GM18508 (cell line): ENCODE data around the gene PGPEP1.

Experiments
- ATAC-seq: cut with Tn5 transposase; IDR thresholded peaks from one replicate; pipeline ENCODE4 v1.9.1; 2021; ENCODE audit warnings: moderate number of reproducible peaks; ENCODE audit not compliant: insufficient read depth, unreplicated experiment

PGPEP1 gene

DNA sequence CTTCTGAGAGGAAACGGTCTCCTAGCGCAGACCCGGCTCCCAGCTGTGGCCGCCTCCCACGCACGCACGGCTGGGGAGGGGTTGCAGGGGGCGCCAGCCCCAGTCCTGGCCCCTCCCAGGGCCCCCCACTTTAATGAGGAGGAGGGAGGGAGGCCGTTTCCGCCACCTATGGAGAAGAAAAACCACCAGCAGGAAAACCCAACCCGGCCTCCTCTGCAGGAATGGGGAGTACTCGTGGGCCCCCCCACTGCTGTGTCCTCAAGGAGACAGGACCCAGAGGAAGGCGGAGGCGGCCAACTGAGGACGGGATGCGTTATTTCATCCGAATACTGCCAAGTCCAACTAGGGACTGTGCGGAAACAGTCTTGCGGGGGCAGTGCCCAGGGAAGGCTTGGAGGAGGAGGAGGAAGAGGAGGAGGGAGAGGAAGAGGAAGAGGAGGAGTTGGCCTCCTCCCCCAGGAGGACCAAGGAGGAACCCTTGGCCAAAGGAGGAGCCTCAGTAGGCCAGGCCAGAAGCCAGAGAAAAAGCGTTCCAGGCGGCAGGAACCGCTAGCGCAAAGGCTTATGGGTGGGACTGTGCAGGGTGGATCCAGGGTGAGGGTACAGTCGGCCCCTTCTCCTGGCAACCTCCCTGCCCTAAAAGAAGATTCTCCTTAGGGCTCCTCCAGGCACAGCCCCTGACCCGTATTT, 74.9 kb downstream of the PGPEP1 start:
- ATAC-seq: no peak

DNA sequence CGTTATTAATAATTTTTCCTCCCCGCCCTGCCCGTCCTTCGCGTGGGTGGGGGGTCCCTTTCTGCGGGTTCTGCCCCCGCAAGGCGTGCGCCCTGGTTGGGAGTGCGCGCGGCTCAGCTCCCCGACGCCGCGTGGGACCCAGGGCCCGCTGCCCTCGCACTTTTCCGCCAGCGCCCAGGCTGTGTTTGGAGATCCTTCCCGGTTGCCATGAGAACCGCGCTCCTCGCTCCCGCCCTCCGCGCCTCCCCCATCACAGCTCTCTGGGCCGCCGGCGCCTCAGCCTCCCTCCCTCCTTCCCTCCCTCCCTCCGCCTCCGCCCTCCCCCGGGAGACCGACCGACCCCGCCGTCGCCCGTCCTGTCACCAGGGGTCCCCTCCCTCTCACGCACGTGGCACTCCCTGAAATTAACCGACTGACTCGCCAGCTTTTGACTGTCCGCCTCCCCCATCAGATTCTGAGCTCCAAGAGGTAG, 76.4 kb downstream of the PGPEP1 start:
- no peak for ATAC-seq

DNA sequence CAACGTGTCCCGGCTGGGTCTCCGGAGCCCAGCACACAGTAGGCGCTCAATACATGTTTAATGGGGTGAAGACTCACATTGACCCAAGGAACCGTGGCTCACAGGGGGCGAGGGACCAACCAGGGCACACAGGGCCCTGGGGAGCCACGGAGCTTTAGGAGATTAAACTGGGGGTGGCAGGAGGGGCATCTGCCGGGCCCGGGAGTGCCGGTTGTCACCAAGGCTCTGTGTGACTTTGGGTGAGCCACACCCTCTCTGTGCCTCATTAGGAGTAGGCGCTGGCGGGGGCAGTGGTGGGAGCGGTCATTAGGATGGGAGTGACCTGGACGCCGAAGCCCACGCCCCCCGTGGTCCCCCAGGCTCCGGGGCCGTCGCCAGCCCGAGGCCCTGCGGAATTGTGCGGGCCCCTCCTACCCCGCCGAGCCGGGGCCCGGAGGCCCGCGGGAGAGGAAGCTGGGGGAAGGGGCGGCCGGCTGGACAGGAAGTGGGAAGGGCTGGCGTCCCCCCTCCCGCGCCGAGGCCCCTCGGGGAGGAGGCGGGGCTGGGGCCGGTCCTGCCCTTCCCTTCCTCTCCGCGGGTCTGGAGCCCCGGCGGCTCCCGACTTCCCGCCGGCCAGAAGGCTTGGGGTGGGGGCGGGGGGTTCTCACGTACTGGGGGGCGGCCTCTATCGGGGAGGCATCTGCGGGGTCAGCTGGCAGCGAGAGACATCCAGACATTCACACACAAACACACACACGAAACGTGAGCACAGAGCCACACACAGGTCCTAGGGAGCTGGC, 77.0 kb downstream of the PGPEP1 start:
- ATAC-seq: no peak

DNA sequence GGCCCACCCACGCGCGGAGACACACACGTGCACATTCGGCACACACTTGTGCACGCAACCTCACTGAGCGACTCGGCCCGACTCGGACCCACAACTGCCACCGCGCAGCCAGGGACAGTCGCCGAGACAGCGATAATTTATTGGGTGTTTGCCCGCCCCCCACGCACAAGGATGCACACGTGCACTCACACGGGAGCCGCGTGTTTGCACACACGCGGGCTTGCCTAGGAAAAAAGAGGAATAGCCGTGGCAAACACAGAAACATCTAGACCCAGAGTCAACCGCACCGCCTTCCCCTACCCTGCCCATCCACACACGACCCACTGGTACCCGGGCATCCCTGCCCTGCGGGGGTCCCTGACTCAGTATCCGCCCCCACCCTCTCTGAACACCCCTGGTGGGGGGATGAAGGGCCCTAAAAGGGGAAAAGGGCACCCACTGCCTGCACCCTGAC, 77.7 kb downstream of the PGPEP1 start:
- ATAC-seq: no peak

DNA sequence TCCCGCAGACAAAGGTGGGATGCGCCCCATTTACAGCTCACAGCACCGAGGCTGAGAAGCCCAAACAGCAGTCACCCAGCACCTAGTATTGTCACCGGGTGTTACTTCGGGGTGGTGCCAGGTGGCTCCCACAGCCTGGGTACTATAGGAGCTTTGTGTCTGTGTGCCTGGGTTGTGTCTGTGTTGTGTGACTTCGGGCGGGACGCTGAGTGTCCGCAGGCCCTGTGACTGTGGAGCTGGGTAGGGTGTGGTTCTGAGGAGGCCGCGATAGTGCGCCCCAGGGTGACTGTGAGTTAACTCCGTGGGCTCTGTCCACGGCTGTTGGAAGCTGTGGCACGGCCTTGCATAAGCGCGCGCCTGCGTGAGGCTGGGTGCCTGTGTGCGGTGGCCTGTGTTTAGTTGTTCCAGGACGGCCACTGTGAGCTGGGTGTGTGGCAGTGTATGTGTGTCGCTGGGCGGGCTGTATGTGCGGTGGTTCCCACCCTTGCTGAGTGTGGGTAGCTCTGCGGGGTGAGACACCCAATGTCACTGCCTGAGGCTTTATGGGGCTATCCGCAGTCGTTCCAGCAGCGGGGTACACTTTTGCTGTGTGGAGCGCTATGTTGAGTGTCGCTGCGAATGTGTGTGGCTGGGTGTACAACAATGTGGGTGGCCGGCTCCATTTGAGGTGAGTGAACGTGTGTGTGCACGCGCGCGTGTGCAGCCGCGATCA, 78.2 kb downstream of the PGPEP1 start:
- no peak for ATAC-seq

DNA sequence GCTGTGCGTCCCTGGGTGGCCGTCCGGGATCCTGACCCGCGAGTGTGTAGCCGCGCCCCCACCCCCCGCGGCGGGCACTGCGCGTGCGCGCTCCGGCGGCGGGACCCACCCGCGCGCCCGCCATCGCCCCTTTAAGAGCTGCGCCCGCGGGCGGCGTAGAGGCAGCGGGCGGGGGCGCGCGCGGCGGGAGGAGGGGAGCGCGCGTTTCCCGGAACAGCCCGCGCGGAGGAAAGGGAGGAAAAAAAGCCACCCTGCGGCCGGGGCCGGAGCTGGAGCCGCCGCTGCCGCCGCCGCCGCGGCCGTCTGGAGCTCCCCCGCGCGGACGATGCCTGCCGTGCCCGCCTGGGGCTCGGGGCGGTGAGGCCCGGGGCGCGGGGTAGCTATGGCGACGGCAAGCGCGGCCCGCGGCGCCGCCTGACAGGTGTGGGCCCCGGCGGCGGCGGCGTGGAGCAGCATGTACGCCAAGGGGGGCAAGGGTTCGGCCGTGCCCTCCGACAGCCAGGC, 78.8 kb downstream of the PGPEP1 start, which contains the start of gene SSBP4:
Gene SSBP4 (plus strand): TSS at position 204 of the 504 bp plus-strand sequence. CDS start 251 bp downstream, at position 455.
- ATAC-seq: no peak
